Renal pelvis (tissue), 4 donors: ENCODE measurements around the gene GHR. TPM values are rescaled to one million over a fixed set of nuclear protein-coding genes. Genes with fewer than 3 reads are reported as not detected.

Source experiments
- DNase-seq: peaks from one replicate; pipeline ENCODE4 v3.0.0-alpha.2; 2013
- polyA plus RNA-seq, 3 donors: library from polyadenylated mRNA; unstranded; fragments of 120-200 nt; gene quantifications; one replicate each; pipeline ENCODE4 v1.2.1, GENCODE V29; 2013; ENCODE audit not compliant: insufficient read length in 3 of 3

Gene GHR
- polyA plus RNA-seq, 3 donors = 13.2 to 20.0 (median 17.8) TPM

DNA sequence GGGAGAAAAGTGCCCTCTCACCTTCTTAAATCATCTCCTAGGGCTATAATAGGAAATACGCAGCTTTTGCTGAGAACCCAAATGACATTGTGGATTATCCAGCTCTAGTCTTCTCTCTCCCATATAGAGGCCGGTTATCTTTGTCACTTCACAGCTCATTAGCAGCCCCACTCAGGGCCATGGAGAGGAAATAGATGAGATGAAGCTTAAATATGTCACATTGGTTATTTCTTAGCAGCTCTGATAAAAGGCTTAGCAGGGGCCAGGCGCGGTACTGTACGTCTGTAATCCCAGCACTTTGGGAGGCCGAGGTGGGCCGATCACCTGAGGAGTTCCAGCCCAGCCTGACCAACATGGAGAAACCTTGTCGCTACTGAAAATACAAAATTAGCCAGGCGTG, 90.0 kb downstream of the GHR start:
- DNase-seq = no peak

DNA sequence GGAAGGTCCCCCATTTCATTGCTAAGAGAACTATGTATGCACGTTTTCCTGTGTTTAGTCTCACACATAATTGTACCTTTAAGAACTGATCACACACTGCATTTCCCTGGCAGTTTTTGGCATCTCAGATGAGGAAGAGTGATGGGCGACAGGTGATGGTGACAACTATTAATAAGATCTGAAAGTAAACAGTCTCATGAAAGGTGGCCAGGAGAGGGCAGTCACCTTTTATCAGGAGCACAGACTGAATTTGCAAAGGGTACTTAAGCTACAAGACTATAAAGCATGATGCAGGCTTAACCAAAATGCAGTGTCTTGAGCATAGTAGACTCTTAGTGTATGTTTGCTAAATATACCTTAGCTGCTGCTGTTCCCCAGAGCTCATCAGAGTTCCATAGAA, 91.5 kb downstream of the GHR start:
- no peak for DNase-seq

DNA sequence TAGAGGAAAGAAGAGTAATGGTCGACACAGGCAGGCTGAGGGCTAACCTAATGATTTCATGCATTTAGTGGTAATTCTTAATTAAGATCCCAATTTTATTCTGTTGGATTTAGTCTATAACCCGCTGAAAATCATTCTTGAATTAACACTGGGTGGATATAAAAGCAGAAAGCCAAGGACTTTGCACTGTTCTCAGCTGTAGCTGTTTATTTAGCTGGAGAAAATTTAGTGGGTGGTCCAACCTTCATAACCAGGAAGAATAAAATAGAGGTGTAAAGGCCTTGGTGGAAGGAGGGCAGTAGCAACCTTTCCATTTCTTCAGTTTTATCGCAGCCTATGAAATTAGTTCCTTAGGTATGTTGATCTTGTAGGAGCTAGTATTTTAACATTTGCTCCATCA, 92.3 kb downstream of the GHR start:
- DNase-seq = no peak

DNA sequence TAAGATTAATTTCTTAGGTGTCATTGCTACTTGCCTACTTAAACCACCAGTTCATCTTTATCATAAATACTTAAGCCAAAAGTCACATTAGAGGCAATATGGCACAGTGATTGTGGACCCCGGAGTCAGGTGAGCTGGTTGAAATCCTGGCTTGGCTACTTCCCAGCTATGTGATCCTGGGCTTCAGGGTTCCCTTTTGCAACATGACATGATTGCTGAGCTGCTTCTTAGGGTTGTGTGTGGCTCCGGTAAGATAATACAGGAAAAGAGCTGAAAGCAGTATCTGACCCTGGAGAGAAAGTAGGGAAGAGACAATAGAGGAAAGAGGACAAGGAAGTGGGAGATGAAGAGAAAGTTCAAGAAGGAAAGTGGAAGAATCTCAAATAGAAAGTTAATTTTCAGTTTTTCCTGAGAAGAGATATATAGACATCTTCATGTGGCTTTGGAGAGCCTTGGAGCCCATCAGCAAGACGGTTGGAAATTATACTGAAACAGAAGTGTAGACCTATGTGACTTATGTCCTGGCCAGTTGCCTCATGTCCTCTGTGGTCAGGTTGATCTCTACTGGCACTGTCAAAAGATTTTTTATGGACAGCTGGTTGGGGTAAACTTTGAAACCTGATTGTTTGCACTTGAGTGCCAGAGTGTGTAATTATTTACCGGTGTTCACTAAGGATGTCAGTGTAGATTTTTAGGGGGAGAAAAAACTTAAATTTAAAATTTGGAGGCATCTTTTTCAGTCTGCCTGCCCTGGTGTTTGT, 93.2 kb downstream of the GHR start:
- no peak for DNase-seq

DNA sequence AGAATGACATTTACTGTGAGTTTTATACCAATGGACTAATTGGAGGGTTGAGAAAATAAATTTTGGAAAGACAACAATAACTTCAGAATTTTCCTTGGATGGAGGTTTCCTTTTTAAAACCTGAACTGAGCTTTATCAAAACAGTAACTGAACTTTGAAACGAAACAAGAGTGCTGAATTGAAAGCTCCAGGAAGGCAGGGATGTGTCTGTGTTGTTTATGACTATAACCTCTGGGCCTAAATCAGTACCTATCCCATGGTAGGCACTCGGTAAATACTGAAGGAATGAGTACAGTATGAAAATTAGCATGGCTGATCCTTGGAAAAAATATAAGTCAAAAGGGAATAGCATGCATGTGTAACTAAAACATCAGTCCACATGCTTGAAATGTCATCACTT, 93.9 kb downstream of the GHR start:
- no peak for DNase-seq

DNA sequence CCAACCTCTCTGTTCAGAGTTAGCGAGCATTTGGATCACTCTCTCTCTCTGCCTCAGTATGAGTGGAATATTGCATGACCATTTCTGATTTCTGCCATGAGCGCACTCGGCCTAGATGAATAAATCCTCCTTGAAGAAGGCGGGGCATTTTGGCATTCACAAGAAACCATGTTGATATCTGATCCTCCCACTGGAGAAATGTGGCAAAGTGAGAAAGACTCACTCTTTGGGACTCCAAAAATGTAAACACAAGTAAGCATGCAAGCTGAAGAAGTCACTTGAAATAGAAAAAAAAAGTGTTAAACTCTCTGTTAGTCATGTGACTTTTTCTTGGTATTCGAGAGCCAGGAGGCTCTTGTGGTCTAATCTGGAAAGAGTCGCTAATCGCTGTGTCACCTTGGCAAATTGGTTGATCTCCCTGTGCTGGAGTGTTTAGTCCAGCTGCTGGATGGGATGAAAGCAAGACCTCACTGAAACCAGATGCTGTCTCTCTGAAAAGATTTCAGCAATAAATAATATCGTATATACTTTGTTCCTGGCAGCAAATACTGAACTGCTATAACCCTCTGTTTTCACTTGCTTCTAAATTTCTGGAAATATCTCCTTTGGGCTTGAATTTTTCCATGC, 95.5 kb downstream of the GHR start:
- DNase-seq = no peak

DNA sequence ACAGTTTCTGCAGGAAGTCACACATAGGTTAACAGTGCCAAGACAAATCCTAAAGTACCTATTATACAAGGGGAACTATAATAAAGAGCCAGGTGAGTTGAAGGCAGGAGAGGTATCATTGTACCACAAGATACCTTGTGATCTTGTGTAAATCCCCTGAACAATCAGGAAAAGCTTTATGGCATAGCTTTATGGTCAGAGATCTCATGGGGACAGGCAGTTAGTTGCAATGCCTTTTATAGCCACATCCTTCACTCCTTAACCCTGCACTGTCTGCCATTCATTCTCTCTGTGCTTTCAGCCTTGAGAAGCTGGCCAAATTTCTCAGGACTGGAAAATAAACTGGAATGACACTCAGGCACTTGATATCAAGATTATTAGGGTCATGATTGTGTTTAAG, 97.0 kb downstream of the GHR start:
- no peak for DNase-seq

DNA sequence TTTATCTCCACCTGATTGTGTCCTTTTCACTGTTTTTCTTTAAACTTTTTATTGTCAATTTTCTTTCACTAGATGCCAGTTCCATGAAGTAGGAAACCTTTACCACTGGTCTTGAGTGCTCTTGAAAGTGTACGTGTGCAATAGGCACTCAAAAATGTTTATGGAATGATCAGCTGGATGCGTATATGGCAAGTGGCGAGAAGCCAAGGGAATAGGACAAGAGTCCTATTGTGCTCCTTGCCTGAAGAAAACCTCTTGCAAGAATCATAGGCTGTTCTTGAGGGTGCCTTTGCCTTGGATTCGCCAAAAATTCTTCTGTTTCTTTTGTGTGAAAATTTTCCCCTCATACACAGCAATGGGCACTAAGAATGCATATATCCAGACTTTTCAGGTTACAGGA, 97.7 kb downstream of the GHR start:
- DNase-seq = no peak

DNA sequence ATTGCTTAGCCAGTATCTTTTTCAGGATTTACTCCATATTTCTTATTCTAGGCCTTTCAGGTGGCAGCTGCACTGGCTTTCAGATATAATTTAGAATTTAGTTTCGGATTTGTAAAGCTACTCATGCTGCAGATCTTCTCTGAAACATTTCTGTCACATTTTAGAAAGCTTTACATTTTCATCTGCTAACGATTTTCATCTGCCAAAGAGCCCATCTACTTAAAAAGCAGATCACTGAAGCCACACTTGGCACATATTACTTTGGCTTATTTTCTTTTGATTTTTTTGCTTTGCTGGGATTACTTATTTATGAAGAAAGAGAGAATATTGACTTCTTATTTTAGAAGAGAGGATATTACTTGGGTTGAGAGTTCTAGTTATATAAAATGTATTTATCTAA, 98.2 kb downstream of the GHR start:
- no peak for DNase-seq

DNA sequence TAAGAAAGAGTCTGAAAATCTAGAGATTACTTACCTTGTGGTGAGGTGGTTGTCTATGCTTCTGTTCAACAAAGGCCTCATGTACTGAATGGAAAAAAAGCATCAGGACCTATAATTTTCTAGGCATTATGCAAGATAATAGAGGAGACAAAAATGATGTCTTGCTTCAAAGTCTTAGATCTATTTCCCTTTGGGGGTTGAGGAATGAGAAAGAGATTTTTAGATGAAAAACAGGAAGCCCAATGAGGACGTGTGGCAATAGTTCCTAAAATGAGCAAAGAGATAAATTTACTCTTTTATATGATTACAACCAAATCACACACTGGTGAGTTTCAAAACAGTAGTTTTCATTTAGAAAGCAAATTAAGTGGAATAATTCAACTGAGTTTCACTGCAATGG, 99.5 kb downstream of the GHR start:
- no peak for DNase-seq

DNA sequence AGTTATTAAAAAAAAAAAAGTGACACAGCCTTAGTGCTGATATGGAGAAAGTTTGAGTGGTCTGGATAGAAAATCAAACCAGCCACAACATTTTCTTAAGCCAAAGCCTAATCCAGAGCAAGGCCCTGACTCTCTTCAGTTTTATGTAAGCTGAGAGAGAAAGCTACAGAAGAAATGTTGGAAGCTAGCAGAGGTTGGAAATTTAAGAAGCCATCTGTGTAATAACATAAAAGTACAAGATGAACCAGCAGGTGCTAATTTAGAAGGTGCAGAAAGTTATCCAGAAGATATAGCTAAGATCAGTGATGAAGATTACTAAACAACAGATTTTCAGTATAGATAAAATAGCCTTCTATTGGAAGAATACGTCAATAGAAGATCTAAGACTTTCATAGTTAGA, 102.9 kb downstream of the GHR start:
- no peak for DNase-seq

DNA sequence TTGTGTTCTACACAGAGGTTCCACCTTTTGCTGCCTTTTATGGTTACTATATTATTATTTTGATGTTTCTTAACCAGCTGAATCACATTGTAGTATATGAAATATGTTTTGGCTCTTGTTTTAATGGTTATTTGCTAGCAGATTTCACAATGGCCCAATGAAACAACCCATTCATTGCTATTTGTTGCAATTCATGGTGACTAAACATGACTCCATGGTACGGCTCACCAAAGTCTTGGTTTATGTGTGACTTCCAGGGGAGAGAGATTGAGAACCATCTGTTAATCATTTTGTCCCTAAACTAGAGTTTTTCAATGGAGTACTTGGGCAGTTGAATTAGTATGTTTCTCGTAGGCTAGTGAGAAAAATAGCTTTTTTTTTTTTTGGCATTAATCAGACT, 108.4 kb downstream of the GHR start:
- DNase-seq = no peak

DNA sequence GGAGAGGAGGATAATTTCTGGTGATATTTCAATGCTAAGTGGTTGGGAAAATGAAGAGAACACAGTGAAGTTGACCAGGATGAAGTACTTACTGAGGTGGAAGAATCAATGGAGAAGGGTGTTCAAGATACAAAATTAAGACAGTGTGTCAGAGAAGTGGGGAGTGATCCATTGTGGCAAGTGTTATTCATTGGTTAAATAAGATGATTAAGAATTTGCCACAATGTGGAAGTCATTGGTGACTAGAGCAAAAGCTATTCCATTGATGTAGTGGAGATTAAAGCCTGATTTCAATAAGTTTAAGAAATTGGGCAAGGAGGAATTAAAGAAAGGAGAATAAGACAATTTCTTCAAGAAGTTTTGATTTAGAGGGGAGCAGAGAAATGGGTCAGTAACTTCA, 118.9 kb downstream of the GHR start:
- DNase-seq = no peak

DNA sequence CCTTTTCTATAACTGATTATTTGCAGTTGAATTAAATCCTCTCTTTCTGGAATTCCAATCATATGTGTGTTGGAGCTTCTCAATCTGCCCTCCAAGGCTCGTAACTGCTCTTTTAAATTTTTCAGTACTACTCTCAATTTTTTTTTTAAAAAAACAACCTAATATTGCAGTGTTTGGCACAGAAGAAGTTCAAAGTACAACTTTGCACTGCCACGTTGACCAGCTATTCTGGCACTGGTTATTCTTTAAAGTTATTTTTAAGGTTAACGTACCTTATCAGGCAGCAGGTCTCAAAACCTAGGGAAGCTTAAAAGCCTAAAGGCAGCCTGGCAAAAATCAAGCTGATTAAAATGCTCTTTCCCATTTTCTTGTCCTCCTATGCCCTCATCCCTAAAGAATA, 120.5 kb downstream of the GHR start:
- DNase-seq = no peak

DNA sequence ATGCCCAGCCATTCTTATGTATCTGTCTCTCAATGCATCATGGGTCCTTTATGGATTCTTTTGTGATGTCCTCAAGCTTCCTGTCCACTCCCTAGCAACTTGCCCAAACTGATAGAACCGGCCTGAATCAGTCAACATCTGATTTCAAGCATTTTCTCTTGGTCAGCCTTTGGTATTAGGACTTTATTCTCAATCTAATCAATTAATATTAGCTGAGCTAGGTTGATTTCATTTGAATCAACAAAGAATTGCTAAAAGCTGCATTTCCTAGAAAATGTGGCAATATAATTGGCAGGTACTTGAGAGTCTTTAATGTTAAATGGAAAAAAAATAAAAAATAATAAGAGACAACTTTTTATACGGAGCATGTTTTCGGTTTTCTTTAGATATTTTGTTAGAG, 121.8 kb downstream of the GHR start:
- no peak for DNase-seq

DNA sequence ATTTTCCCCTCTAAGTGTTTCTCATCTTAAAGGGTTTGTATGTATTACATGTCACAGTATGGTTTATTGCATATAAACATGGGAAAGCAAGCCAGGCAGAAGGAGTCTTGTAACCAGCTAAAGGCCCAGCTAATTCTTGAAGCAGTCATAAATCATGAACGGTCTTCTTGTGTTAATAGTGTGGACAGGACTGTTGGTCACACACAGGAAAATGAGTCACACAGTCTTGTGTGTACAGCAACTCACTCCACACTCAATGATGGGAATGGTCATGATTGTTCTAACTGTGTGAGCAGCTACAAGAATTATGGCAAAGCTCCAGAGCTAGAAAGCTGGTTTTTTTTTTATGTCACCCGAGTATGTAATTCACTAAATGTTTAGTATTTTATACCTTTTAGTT, 123.9 kb downstream of the GHR start:
- DNase-seq = peak; percentile 29

DNA sequence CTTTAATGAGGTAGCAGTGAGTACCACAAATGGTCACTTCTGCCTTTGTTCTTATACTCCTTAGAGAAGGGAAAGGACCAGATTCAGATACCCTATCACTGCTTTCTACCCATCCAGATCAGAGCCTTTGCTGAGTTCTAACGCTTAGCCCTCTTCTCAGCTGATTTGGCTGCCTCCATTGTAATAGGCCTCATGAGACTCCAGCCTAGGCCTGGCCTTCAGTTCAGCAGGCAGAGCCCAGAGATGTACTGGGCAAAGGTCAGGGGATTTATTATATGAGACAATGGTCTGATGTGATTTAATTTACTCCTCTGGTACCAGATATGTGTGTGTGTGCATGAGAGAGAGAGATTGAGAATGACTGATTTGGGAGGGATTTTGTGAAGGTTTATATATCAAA, 124.7 kb downstream of the GHR start:
- no peak for DNase-seq

DNA sequence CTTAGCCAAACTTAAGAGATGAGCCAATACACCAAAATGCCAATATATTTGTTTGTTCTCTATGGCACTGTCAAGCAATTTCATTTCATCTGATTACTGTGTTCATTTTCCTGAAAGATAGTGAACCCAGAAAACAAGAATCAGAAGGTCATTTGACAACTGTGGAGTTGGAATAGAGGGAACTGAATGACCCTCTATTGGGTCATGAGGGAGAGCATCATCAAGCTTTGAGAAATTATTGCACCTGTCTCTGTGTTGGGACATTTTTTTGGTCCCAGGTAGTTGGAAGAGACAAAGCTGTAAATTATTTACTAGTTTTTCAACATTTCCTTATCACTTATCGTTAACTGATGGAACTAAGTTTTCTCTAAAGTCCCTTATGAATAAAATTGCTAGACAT, 129.4 kb downstream of the GHR start:
- DNase-seq = no peak

DNA sequence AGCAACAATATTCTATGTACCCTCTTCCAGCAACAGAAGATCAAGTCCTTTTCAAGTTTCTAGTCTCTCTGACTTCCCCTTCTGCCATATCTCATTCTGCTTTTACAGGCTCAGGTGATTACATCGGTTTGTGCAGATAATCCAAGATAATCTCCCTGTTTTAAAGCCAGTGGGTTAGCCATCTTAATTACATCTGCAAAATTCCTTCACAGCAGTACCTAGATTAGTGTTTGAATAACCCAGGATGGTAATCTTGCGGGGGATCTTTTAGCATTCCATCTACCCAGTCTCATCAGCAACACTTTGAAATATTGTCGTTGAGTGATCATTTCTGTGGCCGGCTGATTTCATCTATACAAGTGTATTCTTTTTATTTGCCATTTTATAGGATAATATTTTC, 130.2 kb downstream of the GHR start:
- DNase-seq = no peak

DNA sequence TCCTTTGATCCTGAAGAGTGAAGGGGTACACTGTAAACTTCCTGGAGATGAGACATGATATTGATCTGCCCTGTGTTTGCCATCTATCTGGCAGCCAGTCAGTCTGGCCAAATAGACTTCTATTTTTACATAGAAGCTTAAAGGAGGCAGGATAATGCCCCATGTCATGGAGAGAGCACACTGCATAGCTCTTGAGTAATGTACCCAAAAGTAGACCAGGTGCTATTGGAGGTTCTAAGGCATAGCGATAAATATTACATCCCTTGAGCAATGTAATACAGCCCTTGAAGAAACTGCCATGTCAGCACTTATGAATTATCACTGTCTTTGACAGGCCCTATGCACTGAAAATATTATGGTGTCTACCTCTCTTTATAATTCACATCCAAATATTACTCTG, 131.8 kb downstream of the GHR start:
- DNase-seq = no peak

DNA sequence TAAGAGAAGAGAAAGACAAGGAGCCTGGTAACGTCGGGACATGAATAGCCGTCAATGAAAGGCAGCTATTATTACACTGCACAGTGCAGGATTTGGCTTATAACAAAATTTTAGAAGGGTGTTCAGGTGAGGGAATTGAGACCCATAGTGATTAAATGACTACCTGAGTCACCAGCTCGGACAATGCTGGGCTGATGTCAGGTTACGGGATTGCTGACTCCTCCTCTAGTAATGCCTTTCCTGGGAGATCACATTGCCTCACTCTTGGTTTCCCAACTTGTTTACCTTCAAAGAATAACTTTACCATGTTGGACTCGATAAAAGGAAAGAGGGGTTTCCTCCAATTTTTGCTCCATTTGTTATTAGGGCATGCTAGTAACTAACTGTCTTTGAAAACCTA, 132.6 kb downstream of the GHR start:
- no peak for DNase-seq

DNA sequence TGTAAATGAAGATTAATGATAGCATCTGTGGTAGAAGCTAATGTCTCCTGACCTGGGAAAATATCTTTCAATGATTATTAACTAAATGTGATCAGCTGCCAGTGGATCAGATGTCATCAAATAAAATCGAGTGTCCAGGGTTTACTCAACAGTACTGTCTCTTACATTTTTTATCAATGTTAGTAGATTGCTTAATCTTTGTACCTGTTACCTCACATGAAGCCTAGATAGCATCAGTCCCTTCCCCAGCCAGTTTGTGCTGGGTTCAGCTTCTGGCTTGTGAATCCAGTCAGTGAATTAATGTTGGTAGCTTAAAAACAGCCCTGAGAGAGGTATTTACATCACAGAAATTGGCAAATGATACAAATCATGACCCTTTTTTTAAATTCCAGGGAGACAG, 134.4 kb downstream of the GHR start:
- DNase-seq = no peak

DNA sequence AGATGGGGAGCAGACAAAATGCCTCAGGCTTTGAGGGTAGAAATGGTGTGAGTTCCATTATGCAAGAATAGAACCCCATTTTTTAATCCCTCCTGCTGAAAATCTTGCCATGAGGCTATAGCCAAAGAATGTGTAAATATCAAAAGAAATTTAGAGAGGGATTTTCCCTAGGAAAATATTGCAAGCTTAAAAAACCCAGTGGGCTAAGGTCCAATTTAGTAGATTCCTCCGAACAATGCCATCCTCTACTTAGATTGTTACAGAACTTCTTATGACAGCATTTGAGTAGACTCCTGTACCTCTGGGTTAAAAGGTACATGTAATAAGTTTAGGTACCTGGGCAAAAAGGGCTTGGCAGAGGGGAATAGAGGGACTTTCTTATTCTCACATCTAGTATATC, 138.4 kb downstream of the GHR start:
- no peak for DNase-seq

DNA sequence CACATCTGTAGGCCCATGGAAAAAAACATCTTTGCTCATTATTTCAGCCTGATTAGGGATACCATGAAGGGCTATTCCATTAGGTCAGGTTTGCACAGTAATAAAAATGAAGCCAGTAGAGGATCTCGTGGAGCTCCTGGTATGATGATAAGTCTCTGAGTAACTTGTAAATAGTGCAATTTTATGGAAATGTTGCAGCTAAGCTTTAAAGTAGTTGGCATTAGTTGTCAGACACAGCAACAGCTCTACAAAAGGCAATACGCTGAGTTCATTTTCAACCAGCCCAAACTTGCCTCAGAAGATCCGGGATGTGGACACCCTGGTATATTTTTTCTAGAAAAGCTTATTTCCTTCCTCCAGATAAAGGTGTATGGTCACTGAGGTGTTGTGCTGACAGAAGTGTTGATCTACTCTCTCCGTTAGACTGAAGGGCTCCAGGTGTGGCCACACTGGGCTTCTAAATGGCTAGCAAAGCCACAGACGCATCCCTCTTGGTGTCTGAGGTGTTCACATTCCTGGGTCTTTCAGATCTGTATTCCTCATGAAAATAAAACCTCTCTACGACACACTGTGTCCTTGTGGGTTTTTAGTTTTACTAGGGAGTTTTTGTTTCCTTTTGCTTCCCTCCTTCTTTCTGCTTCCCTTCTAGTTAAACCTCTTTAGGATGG, 141.6 kb downstream of the GHR start:
- no peak for DNase-seq
